Activated CD4-positive, alpha-beta T cell treated with anti-CD3 and anti-CD28 coated beads, Interleukin-2, amount 10 ng/mL, durations not matched to agents 24 days and 14 days (primary cell): ENCODE data around the gene CNOT3. TPM values are rescaled to one million over a fixed set of nuclear protein-coding genes. Genes with fewer than 3 reads are reported as not detected.

Source experiments
- DNase-seq: peaks from one replicate; pipeline ENCODE4 v3.0.0; 2022
- H3K27ac Mint-ChIP-seq: one replicate; pipeline ENCODE4 v1.8.0; 2022; ENCODE audit warnings: mild to moderate bottlenecking, mixed read lengths
- H3K27me3 Mint-ChIP-seq: one replicate; pipeline ENCODE4 v1.8.0; 2022; ENCODE audit warnings: mixed read lengths
- H3K36me3 Mint-ChIP-seq: one replicate; pipeline ENCODE4 v1.8.0; 2022; ENCODE audit warnings: low read depth, mild to moderate bottlenecking, mixed read lengths
- H3K4me1 Mint-ChIP-seq: one replicate; pipeline ENCODE4 v1.8.0; 2021; ENCODE audit warnings: mixed read lengths
- H3K4me3 Mint-ChIP-seq: one replicate; pipeline ENCODE4 v1.8.0; 2022; ENCODE audit warnings: mild to moderate bottlenecking, moderate library complexity, mixed read lengths
- H3K9me3 Mint-ChIP-seq: one replicate; pipeline ENCODE4 v1.8.0; 2021; ENCODE audit warnings: mixed read lengths
- intact Hi-C: fragments of 100-400 bp; cut with micrococcal nuclease; formaldehyde crosslinking; loops from one replicate; pipeline ENCODE4 v1.15.1; 2023
- total RNA-seq: library from RNA; stranded (reverse); gene quantifications from 2 replicates; pipeline ENCODE4 v1.2.3, GENCODE V29; 2022

CNOT3 gene
- total RNA-seq, 1 donor from 2014 or later = 64.5 TPM

GRCh38 chr19:54106716-54107115, 30.8 kb upstream of the CNOT3 start:
- H3K36me3 Mint-ChIP-seq = peaks cover 48% of the 10 kb centered on the region
- peak overlapping the region; percentile 45 for H3K27ac Mint-ChIP-seq
- no peaks in the 10 kb centered on the region for H3K27me3 Mint-ChIP-seq
- intact Hi-C loops = no loop called here
- H3K4me3 Mint-ChIP-seq = no peak overlapping the region
- H3K9me3 Mint-ChIP-seq = no peaks in the 10 kb centered on the region
- no peak for DNase-seq
- H3K4me1 Mint-ChIP-seq = peaks cover 23% of the 10 kb centered on the region

GRCh38 chr19:54107876-54108490, 29.6 kb upstream of the CNOT3 start:
- H3K36me3 Mint-ChIP-seq = peaks cover 46% of the 10 kb centered on the region
- H3K4me1 Mint-ChIP-seq = peaks cover 21% of the 10 kb centered on the region
- H3K27ac Mint-ChIP-seq = no peak overlapping the region
- DNase-seq = no peak
- no peak overlapping the region for H3K4me3 Mint-ChIP-seq
- no peaks in the 10 kb centered on the region for H3K9me3 Mint-ChIP-seq
- intact Hi-C loops = no loop called here
- no peaks in the 10 kb centered on the region for H3K27me3 Mint-ChIP-seq

- Mint-ChIP-seq H3K4me3 (no peak overlapping the region), H3K27me3 (no peaks in the 10 kb centered on the region), H3K27ac (no peak overlapping the region), H3K9me3 (no peaks in the 10 kb centered on the region), H3K36me3 (peaks cover 49% of the 10 kb centered on the region), H3K4me1 (peaks cover 20% of the 10 kb centered on the region)
- intact Hi-C loops = no loop called here
- DNase-seq = no peak
Observed at GRCh38 chr19:54108496-54108895, 29.1 kb upstream of the CNOT3 start.

- Mint-ChIP-seq H3K4me3 (no peak overlapping the region), H3K27me3 (no peaks in the 10 kb centered on the region), H3K27ac (no peak overlapping the region), H3K36me3 (peaks cover 52% of the 10 kb centered on the region), H3K4me1 (peaks cover 24% of the 10 kb centered on the region), H3K9me3 (no peaks in the 10 kb centered on the region)
- DNase-seq = no peak
- intact Hi-C loops = no loop called here
Observed at GRCh38 chr19:54109651-54110050, 27.9 kb upstream of the CNOT3 start.

GRCh38 chr19:54114340-54115108, 23.0 kb upstream of the CNOT3 start:
- intact Hi-C loops = loop anchor here (1.0 kb wide), 3 partner anchors 12 to 45 kb away; partner anchors contain the start of genes CNOT3, LENG1 and NDUFA3
- peak overlapping the region; percentile 89 for H3K4me3 Mint-ChIP-seq
- H3K4me1 Mint-ChIP-seq = peaks cover 24% of the 10 kb centered on the region
- peak; percentile 90 for DNase-seq
- no peaks in the 10 kb centered on the region for H3K9me3 Mint-ChIP-seq
- peak overlapping the region; percentile 87 for H3K27ac Mint-ChIP-seq
- H3K36me3 Mint-ChIP-seq = peaks cover 34% of the 10 kb centered on the region
- peaks cover 2% of the 10 kb centered on the region for H3K27me3 Mint-ChIP-seq

GRCh38 chr19:54115109-54116063, 22.2 kb upstream of the CNOT3 start, which contains the start of the genes PRPF31 and TFPT:
TSS of gene PRPF31 (plus strand) at chr19:54115754. CDS start at chr19:54118279, 2,525 bp downstream.
TSS of gene TFPT (minus strand) at chr19:54115657. CDS start at chr19:54115269, 388 bp downstream.
- Mint-ChIP-seq H3K9me3 (no peaks in the 10 kb centered on the region), H3K36me3 (peaks cover 36% of the 10 kb centered on the region), H3K4me3 (peak within 1 kb of the TSS; percentile 89), H3K4me1 (peaks cover 24% of the 10 kb centered on the region), H3K27me3 (peaks cover 2% of the 10 kb centered on the region), H3K27ac (peak within 1 kb of the TSS; percentile 87)
- intact Hi-C loops = loop anchor here (1.0 kb wide), 3 partner anchors 13 to 44 kb away; partner anchors contain the start of genes CNOT3, LENG1 and NDUFA3
- DNase-seq = peak; percentile 99

GRCh38 chr19:54121259-54121658, 16.3 kb upstream of the CNOT3 start:
- Mint-ChIP-seq H3K9me3 (no peaks in the 10 kb centered on the region), H3K36me3 (peaks cover 47% of the 10 kb centered on the region)

GRCh38 chr19:54123682-54124081, 13.9 kb upstream of the CNOT3 start:
- DNase-seq = no peak
- Mint-ChIP-seq H3K4me1 (no peaks in the 10 kb centered on the region), H3K4me3 (no peak overlapping the region), H3K9me3 (no peaks in the 10 kb centered on the region), H3K27me3 (no peaks in the 10 kb centered on the region), H3K27ac (no peak overlapping the region), H3K36me3 (peaks cover 57% of the 10 kb centered on the region)
- intact Hi-C loops = no loop called here

More at GRCh38 chr19:54121259-54121658, 16.3 kb upstream of the CNOT3 start:
- intact Hi-C loops = no loop called here
- no peak for DNase-seq
- Mint-ChIP-seq H3K27ac (no peak overlapping the region), H3K4me3 (no peak overlapping the region), H3K4me1 (peaks cover 7% of the 10 kb centered on the region), H3K27me3 (no peaks in the 10 kb centered on the region)

GRCh38 chr19:54124393-54124792, 13.2 kb upstream of the CNOT3 start:
- intact Hi-C loops = no loop called here
- Mint-ChIP-seq H3K4me1 (no peaks in the 10 kb centered on the region), H3K27ac (no peak overlapping the region), H3K36me3 (peaks cover 59% of the 10 kb centered on the region), H3K9me3 (no peaks in the 10 kb centered on the region), H3K27me3 (no peaks in the 10 kb centered on the region), H3K4me3 (no peak overlapping the region)
- DNase-seq = no peak

- intact Hi-C loops = no loop called here
- H3K4me3 Mint-ChIP-seq = no peak overlapping the region
- H3K9me3 Mint-ChIP-seq = no peaks in the 10 kb centered on the region
- no peak overlapping the region for H3K27ac Mint-ChIP-seq
- no peaks in the 10 kb centered on the region for H3K27me3 Mint-ChIP-seq
- H3K36me3 Mint-ChIP-seq = peaks cover 52% of the 10 kb centered on the region
- DNase-seq = no peak
- H3K4me1 Mint-ChIP-seq = no peaks in the 10 kb centered on the region
Observed at GRCh38 chr19:54125713-54126112, 11.8 kb upstream of the CNOT3 start.

- Mint-ChIP-seq H3K9me3 (no peaks in the 10 kb centered on the region), H3K27me3 (no peaks in the 10 kb centered on the region), H3K4me1 (no peaks in the 10 kb centered on the region), H3K4me3 (no peak overlapping the region), H3K27ac (no peak overlapping the region), H3K36me3 (peaks cover 41% of the 10 kb centered on the region)
- no peak for DNase-seq
- intact Hi-C loops = no loop called here
Observed at GRCh38 chr19:54127688-54128440, 9.7 kb upstream of the CNOT3 start.

- H3K27me3 Mint-ChIP-seq = no peaks in the 10 kb centered on the region
- intact Hi-C loops = no loop called here
- no peaks in the 10 kb centered on the region for H3K9me3 Mint-ChIP-seq
- H3K36me3 Mint-ChIP-seq = peaks cover 36% of the 10 kb centered on the region
- H3K27ac Mint-ChIP-seq = no peak overlapping the region
- no peaks in the 10 kb centered on the region for H3K4me1 Mint-ChIP-seq
- DNase-seq = no peak
- no peak overlapping the region for H3K4me3 Mint-ChIP-seq
Observed at GRCh38 chr19:54128441-54128725, 9.2 kb upstream of the CNOT3 start.
